Muscle of leg (tissue), 11 donors: ENCODE measurements around the gene FUT4. TPM values are rescaled to one million over a fixed set of nuclear protein-coding genes. Genes with fewer than 3 reads are reported as not detected.

ENCODE experiments used
- DNase-seq: peaks from one replicate; pipeline ENCODE4 v3.0.0; 2013
- H3K27ac ChIP-seq: one replicate; pipeline ENCODE4 v1.5.1; 2013; ENCODE audit warnings: mild to moderate bottlenecking, low read length, control low read depth
- H3K27me3 ChIP-seq: one replicate; pipeline ENCODE4 v1.6.1; 2013; ENCODE audit warnings: low read length; ENCODE audit not compliant: control insufficient read depth, insufficient read depth
- H3K36me3 ChIP-seq: one replicate; pipeline ENCODE4 v1.6.1; 2013; ENCODE audit warnings: low read length; ENCODE audit not compliant: control insufficient read depth, insufficient read depth
- H3K4me1 ChIP-seq: one replicate; pipeline ENCODE4 v1.6.1; 2013; ENCODE audit warnings: low read length; ENCODE audit not compliant: control insufficient read depth, insufficient read depth
- H3K4me3 ChIP-seq: one replicate; pipeline ENCODE4 v1.5.1; 2013; ENCODE audit warnings: low read length, control low read depth
- H3K9me3 ChIP-seq: replicated peaks from 2 replicates; pipeline ENCODE4 v1.6.1; 2013; ENCODE audit warnings: low read depth, low read length; ENCODE audit not compliant: control insufficient read depth
- WGBS: methylation state at CpG from one replicate; pipeline ENCODE4 v1.1.5; 2013; ENCODE audit warnings: missing lambda C conversion rate; ENCODE audit not compliant: insufficient coverage; 5-methylcytosine and 5-hydroxymethylcytosine counted together
- polyA plus RNA-seq, 8 donors: library from polyadenylated mRNA; unstranded; fragments of 120-200 nt; gene quantifications; one replicate each; pipeline versions ENCODE4 v1.2.1 to v1.2.3, GENCODE V29; 2013; ENCODE audit warnings: inconsistent platforms in 1 of 8, low replicate concordance in 1 of 8; ENCODE audit not compliant: insufficient read length in 8 of 8, insufficient read depth in 1 of 8
- total RNA-seq: library from RNA; stranded (reverse); fragments of 120-200 nt; gene quantifications from one replicate; pipeline ENCODE4 v1.2.4, GENCODE V29; 2013

Gene FUT4
- total and polyA plus RNA-seq, 9 donors = 5.0 to 7.4 (median 5.3) TPM

DNA sequence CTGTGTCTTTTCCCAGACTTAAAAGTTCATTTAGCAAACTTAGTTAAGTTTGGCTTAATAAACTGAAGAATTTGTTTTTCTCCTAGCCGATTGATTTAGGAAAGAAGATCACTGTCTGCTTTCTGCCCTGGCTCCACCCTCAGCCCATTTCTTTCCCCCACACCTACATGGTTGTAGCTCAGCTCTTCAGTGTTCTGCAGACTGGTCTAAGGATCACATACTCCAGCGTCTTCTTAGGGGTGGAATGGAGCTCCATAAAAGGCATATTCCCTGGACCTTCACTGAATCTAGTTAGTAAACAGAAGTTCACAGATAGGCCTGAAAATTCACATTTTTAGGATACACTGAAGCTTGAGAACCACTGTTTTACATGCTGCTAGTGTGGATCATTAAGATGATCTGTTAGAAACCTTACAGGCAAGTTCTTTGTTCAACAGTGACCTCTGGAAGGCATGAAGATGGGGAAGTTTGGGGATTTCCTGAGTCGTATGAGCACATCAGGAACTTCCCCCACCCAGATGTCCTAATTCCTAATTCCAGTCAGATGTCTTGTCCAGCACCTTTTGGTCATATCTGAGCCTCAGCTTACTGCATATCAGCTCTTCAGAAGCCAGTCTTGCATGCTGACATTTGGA lies 40.3 kb downstream of the FUT4 start:
- WGBS = 17% methylated on average over 1 of the region's 3 CpGs
- no peaks in the 10 kb centered on the region for H3K9me3 ChIP-seq
- no peak overlapping the region for H3K4me3 ChIP-seq
- no peaks in the 10 kb centered on the region for H3K27me3 ChIP-seq
- peak; percentile 16 for DNase-seq
- H3K4me1 ChIP-seq = no peaks in the 10 kb centered on the region
- no peaks in the 10 kb centered on the region for H3K36me3 ChIP-seq
- H3K27ac ChIP-seq = no peak overlapping the region

GRCh38 chr11:94584978-94585377 lies 41.3 kb downstream of the FUT4 start:
- no peaks in the 10 kb centered on the region for H3K4me1 ChIP-seq
- H3K27ac ChIP-seq = no peak overlapping the region
- no CpG with 5 or more reads among the region's 5 CpGs for WGBS
- no peaks in the 10 kb centered on the region for H3K27me3 ChIP-seq
- no peak overlapping the region for H3K4me3 ChIP-seq
- DNase-seq = no peak
- H3K9me3 ChIP-seq = no peaks in the 10 kb centered on the region
- no peaks in the 10 kb centered on the region for H3K36me3 ChIP-seq

DNA sequence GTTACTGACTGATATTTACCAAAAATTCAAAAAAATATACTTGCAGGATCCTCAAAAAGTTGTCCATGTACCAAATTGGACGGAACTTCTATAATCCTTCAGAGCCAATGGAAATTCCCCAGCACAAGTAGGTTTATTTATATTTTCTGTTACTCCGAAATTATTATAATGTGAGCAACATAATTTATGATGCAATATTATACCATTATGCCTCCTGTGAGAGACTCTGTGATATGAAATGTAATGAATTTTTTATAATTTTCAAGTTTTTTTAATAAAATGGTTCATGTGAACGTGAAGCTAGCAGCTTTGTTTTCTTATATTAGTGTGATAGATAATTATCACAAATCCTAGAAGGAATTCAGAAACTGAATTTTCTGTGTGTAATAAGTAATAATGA lies 41.7 kb downstream of the FUT4 start:
- H3K4me1 ChIP-seq = no peaks in the 10 kb centered on the region
- H3K27ac ChIP-seq = no peak overlapping the region
- H3K27me3 ChIP-seq = no peaks in the 10 kb centered on the region
- no peak for DNase-seq
- H3K9me3 ChIP-seq = no peaks in the 10 kb centered on the region
- no peak overlapping the region for H3K4me3 ChIP-seq
- WGBS = no CpG with 5 or more reads among the region's 3 CpGs
- H3K36me3 ChIP-seq = no peaks in the 10 kb centered on the region

GRCh38 chr11:94586546-94586945 lies 42.8 kb downstream of the FUT4 start:
- Histone ChIP-seq H3K27me3 (no peaks in the 10 kb centered on the region), H3K27ac (no peak overlapping the region), H3K4me3 (no peak overlapping the region), H3K9me3 (no peaks in the 10 kb centered on the region), H3K4me1 (no peaks in the 10 kb centered on the region), H3K36me3 (peaks cover 2% of the 10 kb centered on the region)
- no CpG with 5 or more reads among the region's 5 CpGs for WGBS
- no peak for DNase-seq

DNA sequence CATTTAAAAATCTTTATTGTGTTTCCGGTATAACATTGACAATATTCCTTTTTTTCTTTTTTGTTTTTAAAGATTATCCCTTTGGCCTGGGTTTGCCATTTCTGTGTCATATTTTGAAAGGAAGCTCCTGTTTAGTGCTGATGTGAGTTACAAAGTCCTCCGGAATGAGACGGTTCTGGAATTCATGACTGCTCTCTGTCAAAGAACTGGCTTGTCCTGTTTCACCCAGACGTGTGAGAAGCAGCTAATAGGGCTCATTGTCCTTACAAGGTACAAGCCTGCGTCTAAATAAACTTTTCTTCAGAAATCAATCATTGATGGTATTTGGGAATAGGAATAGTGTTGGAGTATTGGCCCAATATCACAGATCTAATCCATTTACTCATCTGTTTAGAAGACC lies 43.3 kb downstream of the FUT4 start:
- no peak overlapping the region for H3K4me3 ChIP-seq
- H3K36me3 ChIP-seq = peaks cover 2% of the 10 kb centered on the region
- no peaks in the 10 kb centered on the region for H3K9me3 ChIP-seq
- no peak overlapping the region for H3K27ac ChIP-seq
- no CpG with 5 or more reads among the region's 5 CpGs for WGBS
- H3K27me3 ChIP-seq = no peaks in the 10 kb centered on the region
- no peaks in the 10 kb centered on the region for H3K4me1 ChIP-seq
- no peak for DNase-seq

- Histone ChIP-seq H3K4me3 (no peak overlapping the region), H3K27me3 (no peaks in the 10 kb centered on the region), H3K4me1 (no peaks in the 10 kb centered on the region), H3K36me3 (peaks cover 2% of the 10 kb centered on the region), H3K27ac (no peak overlapping the region), H3K9me3 (no peaks in the 10 kb centered on the region)
- 57% methylated on average over 1 of the region's 2 CpGs for WGBS
- DNase-seq = no peak
Measured at GRCh38 chr11:94588366-94588942, 44.7 kb downstream of the FUT4 start.

- 63% methylated on average over 5 of the region's 6 CpGs for WGBS
- Histone ChIP-seq H3K9me3 (no peaks in the 10 kb centered on the region), H3K27me3 (no peaks in the 10 kb centered on the region), H3K27ac (no peak overlapping the region), H3K36me3 (peaks cover 2% of the 10 kb centered on the region), H3K4me3 (no peak overlapping the region), H3K4me1 (no peaks in the 10 kb centered on the region)
- no peak for DNase-seq
Measured at GRCh38 chr11:94590352-94591041, 46.8 kb downstream of the FUT4 start.

GRCh38 chr11:94593030-94593429 lies 49.3 kb downstream of the FUT4 start:
- H3K27ac ChIP-seq = no peak overlapping the region
- H3K4me1 ChIP-seq = no peaks in the 10 kb centered on the region
- H3K9me3 ChIP-seq = no peaks in the 10 kb centered on the region
- peak; percentile 7 for DNase-seq
- 83% methylated on average over 1 of the region's 2 CpGs for WGBS
- H3K4me3 ChIP-seq = no peak overlapping the region
- H3K36me3 ChIP-seq = peaks cover 2% of the 10 kb centered on the region
- H3K27me3 ChIP-seq = no peaks in the 10 kb centered on the region

- WGBS = 88% methylated on average over 3 of the region's 6 CpGs
- no peak for DNase-seq
- H3K36me3 ChIP-seq = peaks cover 5% of the 10 kb centered on the region
Measured at GRCh38 chr11:94595076-94595475, 51.4 kb downstream of the FUT4 start.

DNA sequence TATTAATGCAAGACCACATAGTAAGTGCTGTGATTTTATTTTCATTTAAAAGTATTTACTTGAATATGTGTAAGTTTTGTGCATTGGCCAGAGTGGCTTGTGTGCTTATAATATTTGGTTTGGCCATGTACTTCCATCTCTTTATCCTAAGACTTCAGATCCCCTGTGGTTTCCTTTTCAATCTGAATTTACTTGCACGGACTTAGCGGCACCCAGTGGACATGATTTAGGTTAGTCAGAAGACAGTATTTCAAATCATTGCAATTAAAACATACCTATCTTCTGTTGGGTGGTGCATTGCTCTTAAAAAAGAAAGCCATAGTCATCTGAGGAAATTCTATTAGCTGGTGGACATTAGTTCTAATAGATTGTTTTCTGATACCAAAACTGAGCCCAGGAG lies 54.2 kb downstream of the FUT4 start:
- WGBS = no CpG with 5 or more reads among the region's 2 CpGs
- Histone ChIP-seq H3K27ac (no peak overlapping the region), H3K27me3 (no peaks in the 10 kb centered on the region), H3K4me1 (no peaks in the 10 kb centered on the region), H3K4me3 (no peak overlapping the region), H3K36me3 (peaks cover 3% of the 10 kb centered on the region), H3K9me3 (no peaks in the 10 kb centered on the region)
- DNase-seq = peak; percentile 27

More at GRCh38 chr11:94595076-94595475, 51.4 kb downstream of the FUT4 start:
- H3K27ac ChIP-seq = no peak overlapping the region
- H3K4me3 ChIP-seq = no peak overlapping the region
- H3K4me1 ChIP-seq = no peaks in the 10 kb centered on the region
- H3K27me3 ChIP-seq = no peaks in the 10 kb centered on the region
- no peaks in the 10 kb centered on the region for H3K9me3 ChIP-seq
